Caco-2 (cell line): ENCODE results near the gene RFX1. TPM values are rescaled to one million over a fixed set of nuclear protein-coding genes. Genes with fewer than 3 reads are reported as not detected.

Experiments
- BruUV-seq: library from RNA; stranded (reverse); fragments of 400-500 nt; replicated peaks from 2 replicates; lab custom pipeline; 2021; lab: Mats Ljungman, UMichigan
- CTCF ChIA-PET: fragments of 300-600 bp; sonication (Branson Sonifier 250); formaldehyde crosslinking; loops from one replicate; lab custom pipeline; 2022; ENCODE audit warnings: antibody characterized with exemption; lab: Charles Lee
- POLR2A ChIA-PET: fragments of 300-600 bp; sonication (Branson Sonifier 250); formaldehyde crosslinking; loops from one replicate; lab custom pipeline; 2022; ENCODE audit warnings: antibody characterized with exemption; lab: Charles Lee
- DNase-seq, 2 experiments: peaks; one replicate each; pipeline versions ENCODE4 v3.0.0 to v3.0.0-alpha.2; 2020 to 2022
- H3K27me3 ChIP-seq: replicated peaks from 2 replicates; pipeline ENCODE4 v1.6.0; 2011; ENCODE audit warnings: low read length; ENCODE audit not compliant: control insufficient read depth, insufficient read depth
- H3K36me3 ChIP-seq: 2 replicates; pipeline ENCODE4 v1.5.1; 2011; ENCODE audit warnings: low read length; ENCODE audit not compliant: control insufficient read depth, insufficient read depth
- H3K4me1 ChIP-seq: fragments of 250-450 bp; sonication (Bioruptor Pico); 2 replicates; pipeline ENCODE4 v1.5.1; 2020; ENCODE audit warnings: mild to moderate bottlenecking
- H3K4me3 ChIP-seq: 2 replicates; pipeline ENCODE4 v1.5.1; 2011; ENCODE audit warnings: low read depth, mild to moderate bottlenecking, control low read depth, low read length
- H3K9me3 ChIP-seq: fragments of 250-450 bp; sonication (Bioruptor Pico); 2 replicates; pipeline ENCODE4 v1.5.1; 2020; ENCODE audit warnings: mild to moderate bottlenecking, moderate library complexity
- H3K27ac Mint-ChIP-seq: one replicate; pipeline ENCODE4 v1.8.0; 2022; ENCODE audit warnings: mixed read lengths; ENCODE audit not compliant: unreplicated experiment
- H3K27me3 Mint-ChIP-seq: one replicate; pipeline ENCODE4 v1.8.0; 2022; ENCODE audit warnings: mixed read lengths; ENCODE audit not compliant: insufficient read depth, unreplicated experiment
- H3K36me3 Mint-ChIP-seq: one replicate; pipeline ENCODE4 v1.8.0; 2022; ENCODE audit warnings: mild to moderate bottlenecking, mixed read lengths; ENCODE audit not compliant: insufficient read depth, unreplicated experiment
- H3K4me1 Mint-ChIP-seq: one replicate; pipeline ENCODE4 v1.8.0; 2022; ENCODE audit warnings: low read depth, mixed read lengths; ENCODE audit not compliant: unreplicated experiment
- H3K4me3 Mint-ChIP-seq: one replicate; pipeline ENCODE4 v1.8.0; 2022; ENCODE audit warnings: mild to moderate bottlenecking, moderate library complexity, mixed read lengths; ENCODE audit not compliant: unreplicated experiment
- H3K9me3 Mint-ChIP-seq: one replicate; pipeline ENCODE4 v1.8.0; 2022; ENCODE audit warnings: mixed read lengths; ENCODE audit not compliant: unreplicated experiment
- CTCF ChIP-seq, 2 experiments: fragments of 200-600 bp in 1 of 2; IDR thresholded peaks; 1 replicate in 1 of 2; 2 replicates in 1 of 2; pipeline versions ENCODE4 v1.5.1 to v1.8.0; 2011 to 2022; ENCODE audit warnings: antibody characterized with exemption in 1 of 2, control low read depth in 1 of 2, inconsistent platforms in 1 of 2, low read depth in 1 of 2, low read length in 1 of 2, mild to moderate bottlenecking in 1 of 2, moderate library complexity in 1 of 2; ENCODE audit not compliant: insufficient read depth in 1 of 2, severe bottlenecking in 1 of 2, unreplicated experiment in 1 of 2
- intact Hi-C: fragments of 100-400 bp; cut with micrococcal nuclease; formaldehyde crosslinking; loops from one replicate; pipeline ENCODE4 v1.10.0; 2022; ENCODE audit not compliant: unreplicated experiment
- total RNA-seq: library from RNA; stranded (reverse); gene quantifications from 2 replicates; pipeline ENCODE4 v1.2.3, GENCODE V29; 2022

The RFX1 gene
- total RNA-seq, 1 experiment from 2014 or later = 11.5 TPM

DNA sequence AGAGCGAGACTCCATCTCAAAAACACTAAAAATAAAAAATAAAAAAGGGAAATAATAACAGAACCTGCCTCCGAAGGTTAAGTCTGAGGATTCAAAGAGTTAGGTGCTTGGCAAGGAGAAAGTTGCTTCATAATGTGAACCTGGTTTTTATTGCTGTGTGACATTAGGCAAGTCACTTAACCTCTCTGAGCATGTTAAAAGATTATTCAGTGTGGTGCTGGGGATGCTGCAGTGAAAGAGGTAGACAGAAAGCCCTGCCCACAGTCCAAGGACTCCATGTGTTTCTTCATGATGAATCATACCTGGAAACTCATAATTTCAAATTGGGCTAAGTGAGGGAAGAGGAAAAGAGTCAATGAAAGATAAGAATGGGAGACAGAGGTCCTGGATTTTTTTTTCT lies 27.8 kb upstream of the RFX1 start:
- peaks cover 6% of the 10 kb centered on the region for H3K4me1 Mint-ChIP-seq
- Histone ChIP-seq H3K27me3 (no peaks in the 10 kb centered on the region), H3K36me3 (no peaks in the 10 kb centered on the region), H3K4me1 (no peaks in the 10 kb centered on the region), H3K4me3 (no peak overlapping the region), H3K9me3 (no peaks in the 10 kb centered on the region)
- no peak for TF ChIP-seq CTCF (IDR thresholded peaks at IDR 0.05; ENCODE audit: insufficient read depth in 1 of 2, low read depth in 1 of 2, low read length in 1 of 2, severe bottlenecking in 1 of 2, unreplicated experiment in 1 of 2)
- POLR2A ChIA-PET = no interaction called here
- no peaks in the 10 kb centered on the region for H3K9me3 Mint-ChIP-seq
- no peak overlapping the region for H3K27ac Mint-ChIP-seq
- peaks cover 10% of the 10 kb centered on the region for H3K36me3 Mint-ChIP-seq
- intact Hi-C loops = loop anchor here (2.0 kb wide), 1 partner anchor 153 kb away; no protein-coding TSS in a partner anchor
- CTCF ChIA-PET = no interaction called here
- H3K27me3 Mint-ChIP-seq = no peaks in the 10 kb centered on the region
- no peak overlapping the region for H3K4me3 Mint-ChIP-seq
- BruUV-seq = no TSS peak
- no peak for DNase-seq

DNA sequence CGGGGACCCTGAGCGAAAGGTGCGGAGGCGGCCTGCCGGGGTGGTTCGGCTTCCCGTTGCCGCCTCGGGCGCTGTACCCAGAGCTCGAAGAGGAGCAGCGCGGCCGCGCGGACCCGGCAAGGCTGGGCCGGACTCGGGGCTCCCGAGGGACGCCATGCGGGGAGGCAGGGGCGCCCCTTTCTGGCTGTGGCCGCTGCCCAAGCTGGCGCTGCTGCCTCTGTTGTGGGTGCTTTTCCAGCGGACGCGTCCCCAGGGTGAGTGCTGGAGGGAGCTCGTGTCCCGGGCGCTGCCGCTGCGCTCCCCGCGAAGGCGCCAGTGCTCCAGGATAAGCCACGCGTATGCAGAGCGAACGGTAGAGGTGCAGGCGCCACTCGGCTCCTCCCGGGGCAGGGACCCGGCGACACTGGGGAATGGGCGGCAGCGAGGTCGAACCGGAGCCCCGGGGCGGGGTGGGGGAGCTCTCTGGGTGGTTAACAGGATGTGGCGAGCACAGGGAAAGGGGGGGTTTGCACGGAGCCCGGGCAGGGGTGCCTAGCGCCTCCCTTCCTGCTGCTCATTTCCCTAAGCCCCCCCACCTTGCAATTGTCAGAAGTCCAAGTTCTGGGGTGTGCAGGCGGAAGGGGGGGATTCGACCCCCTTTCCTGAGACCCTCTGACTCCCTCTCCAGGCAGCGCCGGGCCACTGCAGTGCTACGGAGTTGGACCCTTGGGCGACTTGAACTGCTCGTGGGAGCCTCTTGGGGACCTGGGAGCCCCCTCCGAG lies 25.8 kb upstream of the RFX1 start, which contains the start of gene IL27RA:
TSS of gene IL27RA (plus strand) at position 44 of the 762 bp plus-strand sequence. CDS start at position 155, 111 bp downstream.
- Histone ChIP-seq H3K27me3 (no peaks in the 10 kb centered on the region), H3K36me3 (no peaks in the 10 kb centered on the region), H3K4me1 (no peaks in the 10 kb centered on the region), H3K9me3 (no peaks in the 10 kb centered on the region), H3K4me3 (peak within 1 kb of the TSS; percentile 61)
- Mint-ChIP-seq H3K9me3 (no peaks in the 10 kb centered on the region), H3K36me3 (peaks cover 10% of the 10 kb centered on the region), H3K27me3 (no peaks in the 10 kb centered on the region), H3K4me3 (peak within 1 kb of the TSS; percentile 89), H3K27ac (peak within 1 kb of the TSS; percentile 55), H3K4me1 (peaks cover 6% of the 10 kb centered on the region)
- BruUV-seq = no TSS peak
- CTCF ChIA-PET = interaction anchor here (0.6 to 1.5 kb wide), 14 partner anchors 10 to 235 kb away, joined by 3 to 7 read pairs (median 4); partner anchors contain the start of genes ASF1B, MISP3 and RFX1
- intact Hi-C loops = loop anchor here (1.0 to 2.0 kb wide), 2 partner anchors 43 to 151 kb away; no protein-coding TSS in a partner anchor
- POLR2A ChIA-PET = interaction anchor here (0.6 to 1.1 kb wide), 3 partner anchors 26 to 42 kb away, joined by 3 to 6 read pairs (median 3); partner anchors contain the start of gene RFX1
- peak; percentile 69 to 77 for TF ChIP-seq CTCF (IDR thresholded peaks at IDR 0.05; ENCODE audit: insufficient read depth in 1 of 2, low read depth in 1 of 2, low read length in 1 of 2, severe bottlenecking in 1 of 2, unreplicated experiment in 1 of 2)
- peak; percentile 63 to 67 for DNase-seq

DNA sequence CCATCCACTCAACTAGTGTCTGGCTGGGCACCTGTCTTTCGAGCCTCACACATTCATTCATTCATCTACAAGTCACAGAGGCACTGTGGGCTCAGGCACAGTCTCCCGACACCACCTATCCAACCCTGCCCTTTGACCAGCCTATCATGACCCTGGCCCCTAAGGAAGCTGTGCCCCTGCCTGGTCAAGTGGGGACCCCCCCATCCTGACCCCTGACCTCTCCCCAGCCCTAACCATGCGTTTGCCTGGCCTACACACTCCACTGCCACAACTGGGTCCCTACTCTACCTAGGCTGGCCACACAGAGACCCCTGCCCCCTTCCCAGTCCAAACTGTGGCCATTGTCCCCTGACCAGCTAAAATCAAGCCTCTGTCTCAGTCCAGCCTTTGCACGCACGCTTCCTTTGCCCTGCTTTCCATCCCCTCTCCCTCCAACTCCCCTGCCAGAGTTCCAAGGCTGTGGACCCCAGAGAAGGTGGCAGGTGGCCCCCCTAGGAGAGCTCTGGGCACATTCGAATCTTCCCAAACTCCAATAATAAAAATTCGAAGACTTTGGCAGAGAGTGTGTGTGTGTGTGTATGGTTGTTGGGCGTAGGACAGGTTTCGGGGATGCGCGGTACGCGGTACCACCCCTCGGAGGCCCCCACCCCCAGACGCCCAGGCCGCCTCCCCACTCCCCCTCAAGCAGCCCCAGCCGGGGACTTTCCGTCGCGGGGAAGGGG lies 25.0 kb upstream of the RFX1 start:
- H3K27ac Mint-ChIP-seq = peak overlapping the region; percentile 55
- ChIA-PET POLR2A (interaction anchor here (0.6 to 1.1 kb wide), 3 partner anchors 25 to 41 kb away, joined by 3 to 6 read pairs (median 3); partner anchors contain the start of gene RFX1), CTCF (interaction anchor here (0.6 to 1.5 kb wide), 14 partner anchors 9 to 235 kb away, joined by 3 to 7 read pairs (median 4); partner anchors contain the start of genes ASF1B, MISP3 and RFX1)
- H3K36me3 Mint-ChIP-seq = peaks cover 10% of the 10 kb centered on the region
- no peak for TF ChIP-seq CTCF (IDR thresholded peaks at IDR 0.05; ENCODE audit: insufficient read depth in 1 of 2, low read depth in 1 of 2, low read length in 1 of 2, severe bottlenecking in 1 of 2, unreplicated experiment in 1 of 2)
- Histone ChIP-seq H3K4me3 (peak overlapping the region; percentile 61), H3K36me3 (no peaks in the 10 kb centered on the region), H3K27me3 (no peaks in the 10 kb centered on the region), H3K9me3 (no peaks in the 10 kb centered on the region), H3K4me1 (no peaks in the 10 kb centered on the region)
- BruUV-seq = no TSS peak
- no peak for DNase-seq
- peak overlapping the region; percentile 89 for H3K4me3 Mint-ChIP-seq
- H3K9me3 Mint-ChIP-seq = no peaks in the 10 kb centered on the region
- H3K4me1 Mint-ChIP-seq = peaks cover 6% of the 10 kb centered on the region
- intact Hi-C loops = loop anchor here (1.0 kb wide), 1 partner anchor 44 kb away; no protein-coding TSS in a partner anchor
- no peaks in the 10 kb centered on the region for H3K27me3 Mint-ChIP-seq
